GM19099 (cell line): ENCODE results near the gene CEACAM19.

Experiments
- POLR2A ChIP-seq: IDR thresholded peaks from 3 replicates; pipeline ENCODE4 v1.6.1; 2011; ENCODE audit warnings: low read depth; ENCODE audit not compliant: insufficient read length; ENCODE audit errors: extremely low read depth

The CEACAM19 gene

DNA sequence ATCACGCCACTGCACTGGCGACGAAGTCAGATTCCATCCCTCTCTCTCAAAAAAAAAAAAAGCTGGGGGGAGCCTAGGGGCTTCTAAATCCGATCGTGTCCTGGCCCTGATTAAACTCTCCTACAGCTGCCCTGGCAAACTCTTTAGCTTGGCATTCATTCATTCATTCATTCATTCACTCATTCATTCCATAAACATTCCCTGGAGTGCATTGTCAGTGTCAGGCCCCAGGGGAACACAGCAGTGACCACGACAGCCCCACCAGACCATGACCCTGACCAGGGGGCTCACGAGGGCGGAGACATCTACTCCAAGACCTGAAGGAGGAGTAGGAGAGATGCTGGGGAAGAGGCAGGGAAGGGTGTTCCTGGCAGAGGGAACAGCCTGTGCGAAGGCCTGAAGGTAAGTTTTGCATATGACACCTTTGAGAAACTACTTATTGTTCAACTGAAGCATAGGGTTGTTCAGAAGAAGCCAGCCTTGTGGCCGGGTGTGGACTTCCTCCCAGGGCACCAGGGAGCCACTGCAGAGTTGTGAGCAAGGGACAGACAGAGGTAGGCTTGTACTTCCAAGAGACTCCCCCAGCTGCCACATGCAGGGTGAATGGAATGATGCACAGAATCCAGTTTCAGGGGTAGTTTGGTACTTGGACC lies 52.1 kb downstream of the CEACAM19 start:
- no peak for TF ChIP-seq POLR2A

DNA sequence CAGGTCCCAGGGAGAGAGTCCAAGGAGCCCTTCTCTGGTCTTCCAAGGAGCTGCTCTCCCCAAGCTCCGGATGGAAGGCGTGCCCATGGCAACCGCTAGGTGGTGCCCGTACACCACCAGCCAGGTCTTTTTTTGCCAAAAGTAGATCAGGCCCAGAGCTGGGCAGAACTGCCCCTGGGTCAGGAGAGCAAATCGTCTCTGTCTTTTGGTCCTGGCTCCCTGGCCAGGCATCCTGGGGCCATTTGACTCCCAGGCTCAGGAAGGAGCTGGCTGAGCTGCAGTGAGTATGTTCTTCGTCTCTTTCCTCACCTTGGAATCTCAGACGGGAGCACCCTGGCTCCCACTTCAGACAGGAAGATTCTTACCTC lies 52.7 kb downstream of the CEACAM19 start:
- TF ChIP-seq POLR2A, result no peak

GRCh38 chr19:44725251-44725650 lies 54.0 kb downstream of the CEACAM19 start:
- no peak for TF ChIP-seq POLR2A

DNA sequence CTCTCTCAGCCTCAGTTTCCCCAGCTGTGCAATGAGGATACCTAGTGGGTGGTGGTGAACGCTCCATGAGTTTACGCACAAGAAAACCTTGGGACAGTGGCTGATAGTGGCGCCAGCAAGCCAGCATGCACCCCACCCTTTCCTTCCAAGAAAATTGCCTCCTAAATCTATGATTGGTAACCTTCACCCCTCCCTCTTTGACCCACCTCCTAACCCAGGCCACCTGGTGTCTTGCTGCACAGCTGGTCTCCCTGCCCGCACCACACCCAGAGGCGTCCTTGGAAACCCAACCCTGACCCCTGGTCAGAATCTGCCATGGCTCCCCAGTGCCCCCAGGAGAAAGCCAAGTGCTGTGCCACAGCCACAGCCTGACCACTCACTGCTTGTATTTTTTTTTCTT lies 54.4 kb downstream of the CEACAM19 start:
- no peak for TF ChIP-seq POLR2A

DNA sequence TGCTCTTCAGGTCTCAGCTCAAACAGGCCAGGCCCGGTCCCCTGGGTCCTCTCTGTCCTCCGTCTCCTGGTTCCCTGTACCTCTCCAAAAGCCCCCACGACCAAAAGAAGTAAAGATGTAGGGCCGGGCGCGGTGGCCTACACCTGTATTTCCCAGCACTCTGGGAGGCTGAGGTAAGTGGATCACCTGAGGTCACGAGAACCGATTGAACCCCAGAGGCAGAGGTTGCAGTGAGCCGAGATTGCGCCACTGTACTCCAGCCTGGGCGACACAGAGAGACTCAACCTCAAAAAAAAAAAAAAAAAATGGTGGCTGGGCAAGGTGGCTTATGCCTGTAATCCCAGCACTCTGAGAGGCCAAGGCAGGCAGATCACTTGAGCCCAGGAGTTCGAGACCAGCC lies 55.2 kb downstream of the CEACAM19 start:
- no peak for TF ChIP-seq POLR2A

DNA sequence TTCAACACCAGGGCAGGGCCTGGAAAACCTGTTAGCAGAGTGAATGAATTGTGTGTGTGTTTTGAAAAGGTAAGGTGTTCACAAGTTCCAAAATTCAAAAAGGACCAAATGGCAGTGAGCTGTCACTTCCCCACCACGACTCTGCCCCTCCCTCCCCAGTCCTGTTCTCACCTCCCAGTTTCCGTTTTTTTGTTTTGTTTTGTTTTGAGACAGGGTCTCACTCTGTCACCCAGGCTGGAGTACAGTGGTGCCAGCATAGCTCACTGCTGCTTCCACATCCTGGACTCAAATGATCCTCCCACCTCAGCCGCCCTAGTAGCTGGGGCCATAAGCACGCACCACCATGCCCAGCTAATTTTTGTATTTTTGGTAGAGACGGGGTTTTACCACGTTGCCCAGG lies 56.9 kb downstream of the CEACAM19 start:
- no peak for TF ChIP-seq POLR2A

GRCh38 chr19:44729516-44730033 lies 58.3 kb downstream of the CEACAM19 start:
- no peak for TF ChIP-seq POLR2A

DNA sequence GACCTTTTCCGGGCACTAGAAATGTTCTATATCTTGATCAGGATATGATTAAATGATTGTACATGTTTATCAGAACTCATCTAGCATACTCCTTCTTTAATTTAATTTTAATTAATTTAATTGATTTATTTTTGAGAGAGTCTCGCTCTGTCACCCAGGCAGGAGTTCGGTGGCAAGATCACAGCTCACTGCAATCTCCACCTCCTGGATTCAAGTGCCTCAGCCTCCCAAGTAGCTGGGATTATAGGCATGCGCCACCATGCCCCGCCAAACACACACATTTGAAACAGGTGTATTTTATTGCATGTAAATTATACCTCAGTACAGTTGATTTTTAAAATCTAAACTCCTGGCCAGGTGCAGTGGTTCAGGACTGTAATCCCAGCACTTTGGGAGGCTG lies 59.8 kb downstream of the CEACAM19 start:
- no peak for TF ChIP-seq POLR2A

DNA sequence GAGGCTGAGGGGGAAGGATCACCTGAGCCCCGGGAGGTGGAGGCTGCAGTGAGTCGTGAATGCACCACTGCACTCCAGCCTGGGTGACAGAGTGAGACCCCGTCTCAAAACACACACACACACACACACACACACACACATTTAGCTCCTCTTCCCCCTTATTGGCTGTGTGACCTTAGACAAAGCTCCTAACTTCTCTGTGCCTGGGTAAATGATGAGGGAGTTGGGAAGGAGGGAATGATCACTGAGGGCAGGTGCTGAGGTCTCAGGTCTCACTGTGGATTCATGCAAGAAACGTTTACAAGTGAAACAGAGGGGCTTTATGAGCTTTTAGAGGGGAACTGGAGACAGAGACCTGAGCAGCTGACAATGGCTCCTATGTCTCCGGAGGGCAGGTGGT lies 60.3 kb downstream of the CEACAM19 start:
- TF ChIP-seq POLR2A, result no peak

GRCh38 chr19:44732235-44733014 lies 61.1 kb downstream of the CEACAM19 start:
- TF ChIP-seq POLR2A, result no peak
